A673 (cell line): Measurements from ENCODE around the gene LTN1. TPM values are rescaled to one million over a fixed set of nuclear protein-coding genes. Genes with fewer than 3 reads are reported as not detected.

Experiments
- BruUV-seq: library from RNA; stranded (reverse); fragments of 400-500 nt; replicated peaks from 2 replicates; lab custom pipeline; 2021; lab: Mats Ljungman, UMichigan
- CTCF ChIA-PET: fragments of 300-600 bp; sonication (Branson Sonifier 250); formaldehyde crosslinking; loops from one replicate; lab custom pipeline; 2022; ENCODE audit warnings: antibody characterized with exemption; lab: Charles Lee
- POLR2A ChIA-PET: fragments of 300-600 bp; sonication (Branson Sonifier 250); formaldehyde crosslinking; loops from one replicate; lab custom pipeline; 2022; ENCODE audit warnings: antibody characterized with exemption; ENCODE audit not compliant: low non-redundant PET; lab: Charles Lee
- DNase-seq: peaks from one replicate; pipeline ENCODE4 v3.0.0-alpha.2; 2015; ENCODE audit warnings: low spot score
- H3K27ac ChIP-seq: fragments of 200-600 bp; sonication (generic); 2 replicates; pipeline ENCODE4 v1.5.1; 2016; ENCODE audit warnings: mixed run types, low read depth, mild to moderate bottlenecking, mixed read lengths, antibody characterized with exemption, low read length; ENCODE audit not compliant: poor library complexity, severe bottlenecking
- H3K27me3 ChIP-seq: fragments of 200-600 bp; sonication (generic); replicated peaks from 2 replicates; pipeline ENCODE4 v1.6.1; 2017; ENCODE audit warnings: mixed run types, low read depth, mild to moderate bottlenecking, mixed read lengths, antibody characterized with exemption, low read length; ENCODE audit not compliant: insufficient read depth, poor library complexity
- H3K36me3 ChIP-seq: fragments of 200-600 bp; sonication (generic); 2 replicates; pipeline ENCODE4 v1.6.1; 2016; ENCODE audit warnings: mixed run types, mild to moderate bottlenecking, mixed read lengths, antibody characterized with exemption, low read length; ENCODE audit not compliant: insufficient read depth, poor library complexity, severe bottlenecking
- H3K4me1 ChIP-seq: fragments of 200-600 bp; sonication (generic); 2 replicates; pipeline ENCODE4 v1.6.1; 2017; ENCODE audit warnings: mixed run types, mild to moderate bottlenecking, mixed read lengths, antibody characterized with exemption, low read length; ENCODE audit not compliant: insufficient read depth, poor library complexity, severe bottlenecking
- H3K4me3 ChIP-seq: fragments of 200-600 bp; sonication (generic); 2 replicates; pipeline ENCODE4 v1.5.1; 2016; ENCODE audit warnings: low read depth, mixed run types, mild to moderate bottlenecking, mixed read lengths, low read length; ENCODE audit not compliant: poor library complexity, severe bottlenecking
- H3K9me3 ChIP-seq: fragments of 200-600 bp; sonication (generic); 2 replicates; pipeline ENCODE4 v1.6.1; 2016; ENCODE audit warnings: mixed run types, low read depth, mild to moderate bottlenecking, mixed read lengths, antibody characterized with exemption, low read length; ENCODE audit not compliant: poor library complexity, severe bottlenecking
- EZH2 ChIP-seq: fragments of 200-600 bp; sonication (generic); IDR thresholded peaks from 2 replicates; pipeline ENCODE4 v1.6.1; 2017; ENCODE audit warnings: borderline replicate concordance, low read depth, mild to moderate bottlenecking, mixed read lengths, antibody characterized with exemption, low read length; ENCODE audit not compliant: poor library complexity, severe bottlenecking
- intact Hi-C: fragments of 100-400 bp; cut with micrococcal nuclease; formaldehyde crosslinking; loops from one replicate; pipeline ENCODE4 v1.10.0; 2022; ENCODE audit not compliant: unreplicated experiment
- total RNA-seq: library from RNA; stranded (reverse); gene quantifications from 2 replicates; pipeline ENCODE4 v1.2.3, GENCODE V29; 2021
- TF ChIP-seq, protein P1 (sequence below): fragments of 300-800, 200-600 bp; sonication (generic); conservative IDR thresholded peaks from 2 replicates; pipeline ENCODE4 v1.5.1; 2017; ENCODE audit warnings: low read depth, mild to moderate bottlenecking, antibody characterized with exemption, low read length, moderate library complexity, mixed read lengths

The LTN1 gene
- total RNA-seq, 1 experiment from 2014 or later: 25.3 TPM

DNA sequence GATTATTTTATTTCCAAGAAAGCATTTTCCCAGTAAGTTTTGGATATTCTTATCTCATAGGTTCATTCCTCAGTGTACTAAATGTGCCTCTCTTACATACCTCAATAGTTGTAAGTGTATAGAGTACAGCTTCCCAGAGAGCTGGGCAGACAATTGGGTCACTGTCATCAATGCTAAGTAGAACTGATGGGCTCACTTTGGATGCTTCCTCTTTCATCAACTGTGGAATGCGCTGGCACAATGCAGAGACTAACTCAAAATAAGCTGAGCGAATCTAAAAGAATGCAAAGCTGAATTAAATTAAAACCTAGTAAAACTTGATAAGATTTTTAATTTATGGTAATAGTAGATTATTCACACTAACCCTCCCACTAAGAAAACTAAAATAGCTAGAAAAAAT lies 21.5 kb downstream of the LTN1 start:
- H3K4me1 ChIP-seq: no peaks in the 10 kb centered on the region
- no TSS peak for BruUV-seq
- peaks cover 53% of the 10 kb centered on the region for H3K36me3 ChIP-seq
- peak; percentile 52 for DNase-seq
- CTCF ChIA-PET: no interaction called here
- intact Hi-C loops: no loop called here
- TF ChIP-seq, protein P1, sequence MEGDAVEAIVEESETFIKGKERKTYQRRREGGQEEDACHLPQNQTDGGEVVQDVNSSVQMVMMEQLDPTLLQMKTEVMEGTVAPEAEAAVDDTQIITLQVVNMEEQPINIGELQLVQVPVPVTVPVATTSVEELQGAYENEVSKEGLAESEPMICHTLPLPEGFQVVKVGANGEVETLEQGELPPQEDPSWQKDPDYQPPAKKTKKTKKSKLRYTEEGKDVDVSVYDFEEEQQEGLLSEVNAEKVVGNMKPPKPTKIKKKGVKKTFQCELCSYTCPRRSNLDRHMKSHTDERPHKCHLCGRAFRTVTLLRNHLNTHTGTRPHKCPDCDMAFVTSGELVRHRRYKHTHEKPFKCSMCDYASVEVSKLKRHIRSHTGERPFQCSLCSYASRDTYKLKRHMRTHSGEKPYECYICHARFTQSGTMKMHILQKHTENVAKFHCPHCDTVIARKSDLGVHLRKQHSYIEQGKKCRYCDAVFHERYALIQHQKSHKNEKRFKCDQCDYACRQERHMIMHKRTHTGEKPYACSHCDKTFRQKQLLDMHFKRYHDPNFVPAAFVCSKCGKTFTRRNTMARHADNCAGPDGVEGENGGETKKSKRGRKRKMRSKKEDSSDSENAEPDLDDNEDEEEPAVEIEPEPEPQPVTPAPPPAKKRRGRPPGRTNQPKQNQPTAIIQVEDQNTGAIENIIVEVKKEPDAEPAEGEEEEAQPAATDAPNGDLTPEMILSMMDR: no peak
- TF ChIP-seq EZH2: no peak
- H3K27ac ChIP-seq: no peak overlapping the region
- H3K9me3 ChIP-seq: no peaks in the 10 kb centered on the region
- H3K27me3 ChIP-seq: no peaks in the 10 kb centered on the region
- H3K4me3 ChIP-seq: no peak overlapping the region
- POLR2A ChIA-PET: no interaction called here

DNA sequence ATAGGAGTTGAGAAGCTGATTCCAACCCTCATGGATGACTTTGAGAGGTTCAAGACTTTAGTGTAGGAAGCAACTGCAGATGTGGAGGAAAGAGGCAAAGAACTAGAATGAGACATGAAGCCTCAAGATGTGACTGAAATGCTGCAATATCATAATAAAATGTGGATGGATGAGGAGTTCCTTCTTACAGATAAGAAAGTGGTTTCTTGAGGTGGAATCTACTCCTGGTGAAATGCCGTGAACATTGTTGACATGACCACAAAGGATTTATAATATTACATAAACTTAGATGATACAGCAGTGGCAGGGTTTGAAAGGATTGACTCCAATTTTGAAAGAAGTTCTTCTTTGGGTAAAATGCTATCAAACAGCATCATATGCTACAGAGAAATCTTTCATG lies 28.8 kb downstream of the LTN1 start:
- no peak overlapping the region for H3K4me3 ChIP-seq
- ChIA-PET POLR2A (no interaction called here), CTCF (no interaction called here)
- BruUV-seq: no TSS peak
- H3K4me1 ChIP-seq: no peaks in the 10 kb centered on the region
- no peaks in the 10 kb centered on the region for H3K27me3 ChIP-seq
- no peak for DNase-seq
- H3K27ac ChIP-seq: no peak overlapping the region
- TF ChIP-seq, protein P1: no peak
- TF ChIP-seq EZH2: no peak
- intact Hi-C loops: no loop called here
- peaks cover 42% of the 10 kb centered on the region for H3K36me3 ChIP-seq
- no peaks in the 10 kb centered on the region for H3K9me3 ChIP-seq

DNA sequence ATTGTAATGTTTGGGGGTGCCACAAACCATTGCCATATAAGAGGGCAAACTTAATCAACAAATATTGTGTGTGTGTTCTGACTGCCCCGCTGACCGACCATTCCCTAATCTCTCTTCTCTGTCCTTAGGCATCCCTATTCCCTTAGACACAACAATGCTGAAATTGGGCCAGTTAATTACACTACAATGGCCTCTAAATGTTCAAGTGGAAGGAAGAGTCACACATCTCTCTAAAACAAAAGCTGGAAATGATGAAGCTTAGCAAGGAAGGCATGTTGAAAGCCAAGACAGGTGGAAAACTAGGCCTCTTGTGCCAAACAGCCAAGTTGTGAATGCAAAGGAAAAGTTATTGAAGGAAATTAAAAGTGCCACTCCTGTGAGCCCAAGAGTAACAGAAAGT lies 30.2 kb downstream of the LTN1 start:
- peaks cover 33% of the 10 kb centered on the region for H3K36me3 ChIP-seq
- DNase-seq: no peak
- H3K4me1 ChIP-seq: no peaks in the 10 kb centered on the region
- POLR2A ChIA-PET: no interaction called here
- intact Hi-C loops: no loop called here
- CTCF ChIA-PET: no interaction called here
- H3K4me3 ChIP-seq: no peak overlapping the region
- no peaks in the 10 kb centered on the region for H3K27me3 ChIP-seq
- no peak for TF ChIP-seq EZH2
- TF ChIP-seq, protein P1: no peak
- H3K9me3 ChIP-seq: no peaks in the 10 kb centered on the region
- no TSS peak for BruUV-seq
- no peak overlapping the region for H3K27ac ChIP-seq
